HepG2 (cell line): ENCODE measurements around the gene UQCRHL. TPM values are rescaled to one million over a fixed set of nuclear protein-coding genes. Genes with fewer than 3 reads are reported as not detected.

ENCODE experiments used
- ATAC-seq: fragments of 200-7000 bp; cut with Tn5 transposase; 3 replicates; pipeline ENCODE4 v1.9.1; 2020; ENCODE audit warnings: mild to moderate bottlenecking, moderate library complexity
- BruUV-seq: library from RNA; stranded (reverse); fragments of 400-500 nt; replicated peaks from 2 replicates; lab custom pipeline; 2021; lab: Mats Ljungman, UMichigan
- CTCF ChIA-PET: fragments of 300-600 bp; formaldehyde crosslinking; extraction: SDS; loops from one replicate; lab custom pipeline; 2021; ENCODE audit warnings: low total read pairs, inconsistent platforms, low intra/inter-chr PET ratio; lab: Yijun Ruan, JAX
- POLR2A ChIA-PET: fragments of 350-600 bp; sonication (Branson Sonifier 250); formaldehyde crosslinking; loops from one replicate; lab custom pipeline; 2020; ENCODE audit warnings: antibody characterized with exemption, inconsistent platforms; lab: Yijun Ruan, JAX
- DNase-seq: peaks from one replicate; pipeline ENCODE4 v3.0.0-alpha.2; 2015; ENCODE audit warnings: low spot score
- FAIRE-seq: peaks from 3 replicates; lab custom pipeline; 2011; peaks lifted over from hg19 to GRCh38; lab: Jason Lieb, UNC
- H2AFZ ChIP-seq: one replicate; pipeline ENCODE4 v1.6.1; 2011; ENCODE audit warnings: low read length, inconsistent platforms
- H3K27ac ChIP-seq: fragments of 300-600 bp; 3 replicates; pipeline ENCODE4 v1.8.0; 2011; ENCODE audit warnings: mixed run types, mild to moderate bottlenecking, mixed read lengths, low read length, inconsistent platforms; ENCODE audit not compliant: insufficient read depth; ENCODE audit errors: extremely low read length
- H3K27me3 ChIP-seq, 2 experiments: fragments of 200-600 bp in 1 of 2; 2 replicates in 1 of 2; 3 replicates in 1 of 2; pipeline versions ENCODE4 v1.6.0 to v1.8.0; 2011; ENCODE audit warnings: low read length in 2 of 2, mild to moderate bottlenecking in 2 of 2, moderate library complexity in 2 of 2, inconsistent platforms in 1 of 2; ENCODE audit not compliant: insufficient read depth in 2 of 2, control insufficient read depth in 1 of 2
- H3K36me3 ChIP-seq, 2 experiments: fragments of 200-600 bp in 1 of 2; replicated peaks in 1 of 2; 2 replicates in 1 of 2; 3 replicates in 1 of 2; pipeline versions ENCODE4 v1.5.1 to v1.8.0; 2011; ENCODE audit warnings: low read length in 2 of 2, inconsistent platforms in 1 of 2; ENCODE audit not compliant: insufficient read depth in 2 of 2, control insufficient read depth in 1 of 2
- H3K4me1 ChIP-seq: 2 replicates; pipeline ENCODE4 v1.5.1; 2012; ENCODE audit warnings: low read length, inconsistent platforms; ENCODE audit not compliant: insufficient read depth
- H3K4me2 ChIP-seq: 2 replicates; pipeline ENCODE4 v1.6.0; 2011; ENCODE audit warnings: low read depth, low read length, inconsistent platforms
- H3K4me3 ChIP-seq, 3 experiments: fragments of 200-600 bp in 1 of 3; sonication (generic), shearing (Covaris generic) in 1 of 3; replicated peaks in 1 of 3; 2 replicates each; pipeline ENCODE4 v1.5.1; 2011 to 2016; ENCODE audit warnings: low read length in 3 of 3, inconsistent platforms in 2 of 3, low read depth in 2 of 3, mild to moderate bottlenecking in 2 of 3, control low read depth in 1 of 3, mixed read lengths in 1 of 3; ENCODE audit not compliant: insufficient read depth in 1 of 3
- H3K79me2 ChIP-seq: one replicate; pipeline ENCODE4 v1.6.1; 2011; ENCODE audit warnings: low read length, inconsistent platforms; ENCODE audit not compliant: insufficient read depth
- H3K9ac ChIP-seq: 2 replicates; pipeline ENCODE4 v1.6.0; 2011; ENCODE audit warnings: mild to moderate bottlenecking, low read depth, low read length, inconsistent platforms; ENCODE audit not compliant: insufficient read depth
- H3K9me3 ChIP-seq: 2 replicates; pipeline ENCODE4 v1.5.1; 2012; ENCODE audit warnings: mild to moderate bottlenecking, low read length
- H4K20me1 ChIP-seq: 2 replicates; pipeline ENCODE4 v1.6.0; 2011; ENCODE audit warnings: inconsistent platforms, mild to moderate bottlenecking, low read length, moderate library complexity; ENCODE audit not compliant: insufficient read depth
- CHD4 ChIP-seq: fragments of 200-600 bp; sonication (generic); IDR thresholded peaks from 2 replicates; pipeline ENCODE4 v1.7.0; 2017; ENCODE audit warnings: mild to moderate bottlenecking, low read length, borderline replicate concordance
- JUN ChIP-seq: sonication (generic); formaldehyde crosslinking; IDR thresholded peaks from 2 replicates; pipeline ENCODE4 v1.4.0; 2020; ENCODE audit warnings: mild to moderate bottlenecking, missing genetic modification reagents
- JUND ChIP-seq: sonication (generic); formaldehyde crosslinking; IDR thresholded peaks from 2 replicates; pipeline ENCODE4 v1.8.0; 2022; ENCODE audit warnings: mild to moderate bottlenecking, missing genetic modification reagents
- MEIS1 ChIP-seq: sonication (generic); formaldehyde crosslinking; IDR thresholded peaks from 2 replicates; pipeline ENCODE4 v1.9.0; 2021; ENCODE audit warnings: mild to moderate bottlenecking, missing genetic modification reagents, moderate library complexity, borderline replicate concordance
- SIX4 ChIP-seq: sonication (generic); formaldehyde crosslinking; IDR thresholded peaks from 2 replicates; pipeline ENCODE4 v1.4.0; 2020; ENCODE audit warnings: missing genetic modification reagents
- SOX5 ChIP-seq: IDR thresholded peaks from 2 replicates; pipeline ENCODE4 v1.6.1; 2016; ENCODE audit warnings: borderline replicate concordance
- YEATS2 ChIP-seq: sonication (generic); formaldehyde crosslinking; IDR thresholded peaks from 2 replicates; pipeline ENCODE4 v1.4.0; 2020; ENCODE audit warnings: missing genetic modification reagents, borderline replicate concordance
- WGBS: methylation state at CpG from one replicate; pipeline ENCODE4 v1.1.6; 2017; ENCODE audit warnings: low lambda C conversion rate; 5-methylcytosine and 5-hydroxymethylcytosine counted together
- in situ Hi-C: cut with HindIII; loops from 2 replicates; pipeline ENCODE4 v1.10.0; 2017; ENCODE audit warnings: low pct_unique_long_range_greater_than_20kb; ENCODE audit not compliant: extremely low pct_ligation_motif_present
- intact Hi-C: fragments of 100-400 bp; cut with micrococcal nuclease; formaldehyde crosslinking; loops from one replicate; pipeline ENCODE4 v1.10.0; 2022; ENCODE audit not compliant: unreplicated experiment
- polyA plus RNA-seq, 8 experiments: library from polyadenylated mRNA; depleted of rRNA in 3 of 8; stranded (reverse) in 7 of 8; unstranded in 1 of 8; fragments of >200 nt; fragmentation: Illumina TruSeq in 4 of 8; extraction: Trizol in 4 of 8; gene quantifications; 2 replicates each; pipeline versions ENCODE4 v1.2.1 to v1.2.3, GENCODE V29; 2011 to 2016; ENCODE audit warnings: low read depth in 4 of 8, missing spikeins in 1 of 8, mixed read lengths in 1 of 8; ENCODE audit not compliant: insufficient read depth in 1 of 8
- total RNA-seq, 5 experiments: library from RNA; depleted of rRNA; stranded (reverse); fragments of >200 nt; fragmentation: Illumina TruSeq; extraction: Trizol; gene quantifications; 2 replicates each; pipeline ENCODE4 v1.2.3, GENCODE V29; 2016; ENCODE audit warnings: low read depth in 1 of 5
- TF ChIP-seq, protein P1 (sequence below): IDR thresholded peaks from 2 replicates; pipeline ENCODE4 v1.6.1; 2016; ENCODE audit warnings: low read depth, borderline replicate concordance
- TF ChIP-seq, protein P2 (sequence below): sonication (generic); formaldehyde crosslinking; IDR thresholded peaks from 2 replicates; pipeline ENCODE4 v1.5.0; 2020; ENCODE audit warnings: missing genetic modification reagents, mild to moderate bottlenecking, borderline replicate concordance

UQCRHL gene
- total and polyA plus RNA-seq, 2 of the 13 experiments (the other 11 are each of a cell fraction or from before 2014, with no cell fraction given), result 1.8 to 2.3 TPM

DNA sequence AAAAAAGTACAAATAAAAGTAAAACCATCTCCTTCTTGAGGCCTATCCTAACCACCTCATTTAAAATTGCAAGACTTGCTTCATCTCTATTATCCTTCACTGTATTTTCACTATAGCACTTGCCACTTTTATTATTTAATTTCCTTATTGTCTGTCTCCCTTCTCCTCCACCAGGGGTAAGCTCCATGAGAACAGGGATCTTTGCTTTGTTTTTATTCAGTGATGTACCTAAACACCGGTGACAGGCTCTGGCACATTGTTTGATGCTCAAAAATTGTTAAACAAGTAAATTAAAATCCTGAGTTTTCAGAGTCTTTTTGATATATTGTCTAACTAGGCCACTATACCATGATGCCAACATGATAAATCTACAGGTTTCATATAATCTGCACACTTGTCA, 22.8 kb upstream of the UQCRHL start:
- Histone ChIP-seq H4K20me1 (no peaks in the 10 kb centered on the region), H3K9me3 (no peaks in the 10 kb centered on the region), H3K4me1 (peaks cover 72% of the 10 kb centered on the region), H3K4me3 (no peak overlapping the region), H3K27ac (no peak overlapping the region), H3K27me3 (no peaks in the 10 kb centered on the region; a peak in 1 of 5 replicates), H3K79me2 (peaks cover 12% of the 10 kb centered on the region), H3K36me3 (no peaks in the 10 kb centered on the region), H2AFZ (no peak overlapping the region), H3K4me2 (no peak overlapping the region), H3K9ac (no peak overlapping the region)
- ChIA-PET CTCF (no interaction called here), POLR2A (interaction anchor here (2.0 kb wide), 1 partner anchor 17 kb away, joined by 6 read pairs; the partner anchor contains the start of gene SPEN)
- 35% methylated on average over 1 of the region's 1 CpG for WGBS
- TF ChIP-seq CHD4 (no peak), SOX5 (CRISPR knock-in tag) (no peak), JUN (CRISPR knock-in tag) (no peak), JUND (no peak), SIX4 (no peak), MEIS1 (CRISPR knock-in tag) (no peak), YEATS2 (CRISPR knock-in tag) (no peak)
- TF ChIP-seq, protein P1, sequence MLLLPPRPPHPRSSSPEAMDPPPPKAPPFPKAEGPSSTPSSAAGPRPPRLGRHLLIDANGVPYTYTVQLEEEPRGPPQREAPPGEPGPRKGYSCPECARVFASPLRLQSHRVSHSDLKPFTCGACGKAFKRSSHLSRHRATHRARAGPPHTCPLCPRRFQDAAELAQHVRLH (CRISPR knock-in tag), result no peak
- TF ChIP-seq, protein P2, sequence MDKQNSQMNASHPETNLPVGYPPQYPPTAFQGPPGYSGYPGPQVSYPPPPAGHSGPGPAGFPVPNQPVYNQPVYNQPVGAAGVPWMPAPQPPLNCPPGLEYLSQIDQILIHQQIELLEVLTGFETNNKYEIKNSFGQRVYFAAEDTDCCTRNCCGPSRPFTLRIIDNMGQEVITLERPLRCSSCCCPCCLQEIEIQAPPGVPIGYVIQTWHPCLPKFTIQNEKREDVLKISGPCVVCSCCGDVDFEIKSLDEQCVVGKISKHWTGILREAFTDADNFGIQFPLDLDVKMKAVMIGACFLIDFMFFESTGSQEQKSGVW (CRISPR knock-in tag), result no peak
- intact Hi-C loops (no loop called here), in situ Hi-C loops (no loop called here)
- ATAC-seq (no peak), DNase-seq (no peak), FAIRE-seq (no peak)
- no TSS peak for BruUV-seq
